NT2/D1 (cell line): ENCODE results near the gene RNASEH2A.

Source experiments
- SUZ12 ChIP-seq: IDR thresholded peaks from 2 replicates; pipeline ENCODE4 v1.6.1; 2011; ENCODE audit not compliant: insufficient read length, insufficient read depth; ENCODE audit errors: extremely low read depth
- ZNF274 ChIP-seq: IDR thresholded peaks from 2 replicates; pipeline ENCODE4 v1.6.1; 2011; ENCODE audit warnings: mild to moderate bottlenecking, low read depth, low read length

DNA sequence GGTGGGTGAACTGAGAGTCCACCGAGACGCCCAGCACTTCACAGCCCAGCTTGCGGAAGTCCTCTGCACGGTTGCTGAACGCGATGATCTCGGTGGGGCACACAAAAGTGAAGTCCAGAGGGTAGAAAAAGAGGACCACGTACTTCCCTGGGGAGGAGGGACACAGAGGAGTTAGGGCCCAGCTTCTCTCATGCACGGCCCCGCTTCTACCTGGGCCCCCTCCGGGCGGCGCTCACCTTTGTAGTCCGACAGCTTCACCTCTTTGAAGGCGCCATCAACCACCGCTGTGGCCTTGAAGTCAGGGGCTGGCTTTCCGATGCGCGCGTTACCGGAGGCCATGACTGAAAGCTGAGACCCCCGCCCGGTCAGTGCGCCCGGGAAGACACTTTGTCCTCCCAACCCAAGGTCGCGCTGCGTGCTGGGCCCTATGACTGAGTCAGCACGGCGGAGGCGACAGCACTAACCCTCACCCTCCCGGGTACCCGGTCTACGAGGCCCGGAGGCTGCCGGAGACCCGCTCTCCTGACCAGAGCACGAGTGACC, 5.4 kb upstream of the RNASEH2A start:
- TF ChIP-seq ZNF274 (no peak), SUZ12 (no peak)
